GM18499 (cell line): ENCODE measurements around the gene TSC22D2.
A peak's percentile ranks its signal among the peaks of the same experiment; 100 is the strongest.

Experiments used
- ATAC-seq: cut with Tn5 transposase; IDR thresholded peaks from one replicate; pipeline ENCODE4 v1.9.1; 2021; ENCODE audit warnings: moderate number of reproducible peaks; ENCODE audit not compliant: insufficient read depth, unreplicated experiment

The TSC22D2 gene

GRCh38 chr3:150384296-150385212 is 23.5 kb upstream of the TSC22D2 start:
- peak; percentile 99 for ATAC-seq

- peak; percentile 19 for ATAC-seq
Observed at GRCh38 chr3:150385296-150386242, 22.5 kb upstream of the TSC22D2 start.

- ATAC-seq, result no peak
Observed at GRCh38 chr3:150388498-150389418, 19.3 kb upstream of the TSC22D2 start.

GRCh38 chr3:150390087-150390486 is 18.0 kb upstream of the TSC22D2 start:
- ATAC-seq, result no peak

DNA sequence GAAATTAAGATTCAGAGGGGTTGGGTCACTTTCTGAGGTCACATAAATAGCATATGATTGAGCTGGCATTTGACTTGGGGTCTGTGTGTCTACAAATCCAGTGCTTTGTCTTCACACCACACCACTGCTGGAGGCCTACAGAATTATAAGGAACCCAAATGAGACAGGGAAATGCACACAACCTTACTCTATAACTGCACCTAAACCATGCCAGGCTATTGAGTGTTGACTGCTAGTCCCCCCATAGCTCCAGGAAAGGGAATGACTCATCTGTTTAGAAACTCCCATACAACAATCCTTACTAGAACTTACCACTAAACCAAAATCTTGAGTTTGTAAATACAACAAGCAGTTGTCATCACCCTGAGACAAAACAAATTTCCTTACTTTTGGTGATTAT is 16.9 kb upstream of the TSC22D2 start:
- ATAC-seq, result no peak

GRCh38 chr3:150393745-150394144 is 14.4 kb upstream of the TSC22D2 start:
- no peak for ATAC-seq

GRCh38 chr3:150394606-150395005 is 13.5 kb upstream of the TSC22D2 start:
- ATAC-seq, result no peak

DNA sequence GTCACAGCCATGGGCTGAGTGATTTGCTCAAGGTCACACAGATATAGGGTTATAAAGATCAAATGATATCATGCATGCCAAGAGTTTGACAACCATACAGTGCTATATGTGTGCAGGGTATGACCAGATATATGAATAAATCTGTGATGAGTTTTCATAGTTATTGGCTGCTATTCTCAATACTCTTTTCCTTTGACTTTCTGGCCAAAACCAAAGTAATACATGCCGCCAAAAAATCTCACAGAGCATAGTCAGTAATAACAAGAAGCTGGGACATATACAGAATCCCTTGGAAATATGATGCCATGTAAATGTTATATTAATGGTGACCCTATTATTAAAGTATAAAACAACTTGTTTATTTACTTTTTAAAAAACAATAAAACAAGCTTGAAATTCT is 11.6 kb upstream of the TSC22D2 start:
- no peak for ATAC-seq

- ATAC-seq, result no peak
Observed at GRCh38 chr3:150396956-150397550, 11.0 kb upstream of the TSC22D2 start.

- no peak for ATAC-seq
Observed at GRCh38 chr3:150399060-150399459, 9.0 kb upstream of the TSC22D2 start.

DNA sequence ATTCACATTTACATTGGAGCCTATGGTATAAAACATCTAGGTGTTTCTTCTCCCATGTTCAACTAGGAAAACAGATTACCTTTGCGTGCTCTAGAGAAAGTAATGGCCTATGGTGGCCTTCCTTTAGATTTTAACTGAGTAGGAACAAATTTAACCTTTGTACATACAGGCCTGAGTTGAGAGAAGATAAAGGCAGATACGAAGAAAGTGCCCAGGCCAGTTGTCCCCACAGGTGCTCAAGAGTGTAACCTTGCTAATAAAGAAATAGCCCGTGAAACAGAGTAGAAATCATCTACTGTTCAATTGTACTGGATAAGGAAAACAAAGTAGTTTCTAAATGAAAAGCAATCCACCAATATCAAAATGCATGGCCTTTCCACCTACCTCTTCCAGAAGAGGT is 6.8 kb upstream of the TSC22D2 start:
- no peak for ATAC-seq

DNA sequence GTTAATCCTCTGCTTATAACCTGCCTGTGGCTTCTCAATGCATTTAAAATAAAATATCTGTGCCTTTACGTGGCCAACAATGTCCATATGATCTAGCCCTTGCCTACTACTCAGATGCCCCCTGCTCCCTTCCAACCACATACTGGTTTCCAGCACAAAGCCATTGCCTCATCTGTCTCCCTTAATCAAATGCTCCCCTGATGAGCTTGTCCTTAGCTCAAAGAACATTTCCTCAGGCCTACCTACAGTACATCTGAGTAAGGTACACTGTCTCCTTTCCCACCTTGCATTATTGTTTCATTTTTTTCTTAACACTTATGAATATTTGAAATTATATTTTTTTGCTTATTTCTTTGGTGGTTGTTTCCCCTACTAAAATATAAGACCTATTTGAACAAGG is 5.9 kb upstream of the TSC22D2 start:
- ATAC-seq, result no peak

- ATAC-seq, result no peak
Observed at GRCh38 chr3:150404023-150404422, 4.1 kb upstream of the TSC22D2 start.

DNA sequence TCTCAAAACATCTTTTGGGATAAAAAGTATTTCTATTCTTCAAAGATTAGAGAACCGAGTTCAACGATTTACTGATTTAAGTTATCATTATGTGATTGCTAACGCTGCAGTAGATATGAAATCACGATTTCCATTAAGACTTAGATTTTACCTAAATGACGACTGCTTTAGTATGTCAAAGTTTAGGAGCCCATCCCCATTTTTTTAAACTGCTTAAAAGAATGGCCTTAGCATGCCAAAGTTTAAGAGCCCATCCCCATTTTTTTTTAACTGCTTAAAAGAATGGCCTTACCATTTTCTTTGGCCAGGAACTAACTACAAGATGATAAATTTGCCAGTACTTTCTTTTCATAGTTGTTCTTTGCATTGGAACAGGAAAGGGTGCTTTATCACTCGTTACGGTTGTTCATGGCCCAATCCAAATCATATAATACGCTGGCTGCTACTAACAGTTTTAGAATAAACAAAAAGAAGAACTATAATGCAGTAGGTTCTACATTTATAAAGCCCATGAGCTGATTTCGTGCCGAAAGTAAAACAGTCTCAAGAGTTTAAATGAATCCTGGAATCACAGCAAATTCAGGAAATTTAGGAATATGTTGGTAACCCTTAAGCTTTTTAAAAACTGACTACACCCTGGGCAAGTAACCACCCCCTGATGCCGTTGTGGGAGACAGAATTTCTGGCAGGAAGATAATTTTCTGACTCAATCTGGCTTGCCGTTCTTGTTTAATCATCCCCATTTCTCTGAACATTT is 869 bp upstream of the TSC22D2 start:
- no peak for ATAC-seq

DNA sequence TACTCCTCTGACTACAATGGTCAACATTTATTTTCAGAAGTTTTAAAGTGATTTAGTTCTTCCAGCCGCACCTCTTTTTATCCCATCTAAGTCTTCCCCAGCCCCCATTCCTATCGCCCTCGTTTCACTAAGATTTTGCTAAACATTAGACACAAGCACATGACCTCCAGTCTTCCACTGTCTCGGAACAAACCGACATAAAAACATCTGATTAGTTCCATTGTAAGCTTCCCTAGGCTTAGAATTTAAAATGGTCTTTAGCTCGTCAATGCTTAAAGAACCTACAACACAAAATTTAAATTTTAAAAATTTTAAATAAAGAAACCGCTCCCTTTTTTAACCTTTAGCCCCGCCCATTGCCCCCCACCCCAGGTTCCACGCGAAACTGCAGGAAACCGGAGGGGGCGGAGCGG is 284 bp upstream of the TSC22D2 start:
- ATAC-seq, result peak; percentile 7

DNA sequence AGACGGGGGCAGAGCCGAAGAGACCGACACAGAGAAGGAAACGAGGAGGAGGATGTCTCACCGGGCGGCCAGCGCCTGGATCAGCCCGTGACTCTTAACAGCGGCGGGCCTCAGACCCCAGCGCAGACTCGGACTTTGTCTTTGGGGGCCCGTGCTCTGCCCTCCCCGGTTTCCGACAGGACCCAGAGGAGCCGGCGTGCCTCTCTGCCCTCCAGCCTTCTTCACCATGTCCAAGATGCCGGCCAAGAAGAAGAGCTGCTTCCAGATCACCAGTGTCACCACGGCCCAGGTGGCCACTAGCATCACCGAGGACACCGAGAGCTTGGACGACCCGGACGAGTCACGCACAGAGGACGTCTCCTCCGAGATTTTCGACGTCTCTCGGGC is 1.0 kb downstream of the TSC22D2 start:
- ATAC-seq, result peak; percentile 2

DNA sequence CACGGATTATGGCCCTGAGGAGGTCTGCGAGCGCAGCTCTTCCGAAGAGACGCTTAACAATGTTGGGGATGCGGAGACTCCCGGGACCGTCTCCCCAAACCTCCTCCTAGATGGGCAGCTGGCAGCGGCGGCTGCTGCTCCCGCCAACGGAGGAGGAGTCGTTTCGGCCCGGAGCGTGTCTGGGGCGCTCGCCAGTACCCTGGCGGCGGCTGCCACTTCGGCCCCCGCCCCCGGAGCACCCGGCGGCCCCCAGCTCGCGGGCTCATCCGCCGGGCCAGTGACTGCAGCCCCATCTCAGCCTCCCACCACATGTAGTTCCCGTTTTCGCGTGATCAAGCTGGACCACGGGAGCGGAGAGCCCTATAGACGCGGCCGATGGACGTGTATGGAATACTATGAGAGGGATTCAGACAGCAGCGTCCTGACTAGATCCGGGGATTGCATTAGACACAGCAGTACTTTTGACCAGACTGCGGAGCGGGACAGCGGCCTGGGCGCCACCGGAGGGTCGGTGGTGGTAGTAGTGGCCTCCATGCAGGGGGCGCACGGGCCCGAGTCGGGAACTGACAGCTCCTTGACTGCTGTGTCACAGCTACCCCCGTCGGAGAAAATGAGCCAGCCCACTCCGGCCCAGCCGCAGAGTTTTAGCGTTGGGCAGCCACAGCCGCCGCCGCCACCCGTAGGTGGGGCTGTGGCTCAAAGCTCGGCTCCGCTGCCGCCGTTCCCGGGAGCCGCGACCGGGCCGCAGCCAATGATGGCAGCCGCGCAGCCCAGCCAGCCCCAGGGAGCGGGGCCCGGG is 1.6 kb downstream of the TSC22D2 start:
- no peak for ATAC-seq
